Measurements from ENCODE around the gene ASF1B. TPM values are rescaled to one million over a fixed set of nuclear protein-coding genes. Genes with fewer than 3 reads are reported as not detected.
A peak's percentile ranks its signal among the peaks of the same experiment; 100 is the strongest.

The ASF1B gene
- total RNA-seq, 1 donor from 2014 or later: 3.6 TPM

DNA sequence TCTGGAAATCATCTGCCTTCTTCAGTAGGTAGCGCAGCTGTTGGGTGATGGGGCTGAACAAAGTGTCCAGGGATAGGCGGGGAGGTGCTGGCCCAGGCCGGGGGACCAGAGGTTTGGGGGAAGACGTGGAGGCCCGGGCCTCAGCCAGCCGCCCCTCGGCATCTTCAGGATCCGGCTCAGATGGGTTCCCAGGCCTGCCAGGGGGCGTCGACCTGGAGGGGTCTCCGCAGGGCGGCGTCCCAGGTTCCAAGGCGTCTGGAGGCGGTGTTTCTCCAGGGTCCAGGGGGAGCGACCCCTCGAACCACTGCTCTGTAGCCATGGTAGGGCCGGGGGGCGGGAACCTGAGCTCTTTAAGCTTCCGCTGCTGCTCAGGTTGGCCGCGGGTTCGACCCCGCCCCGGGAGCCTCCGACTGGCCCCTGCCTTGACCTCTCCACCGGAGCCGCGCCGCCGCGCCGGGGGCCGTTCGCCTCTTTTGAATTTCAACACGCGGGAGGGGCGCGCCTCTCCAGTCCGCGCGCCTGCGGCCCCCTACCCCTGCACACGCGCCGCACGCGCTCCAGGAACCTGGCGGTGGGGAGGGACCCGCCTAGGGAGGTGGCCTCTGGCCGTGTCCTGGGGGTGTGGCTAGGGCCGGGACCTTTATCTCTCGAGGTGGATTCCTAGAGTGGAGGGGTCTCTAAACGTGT, 50.9 kb downstream of the ASF1B start, which contains the start of gene C19orf67:
C19orf67 (minus strand) TSS at position 475 of the 687 bp plus-strand sequence; CDS start at position 319, 156 bp downstream.
- no peak for DNase-seq

DNA sequence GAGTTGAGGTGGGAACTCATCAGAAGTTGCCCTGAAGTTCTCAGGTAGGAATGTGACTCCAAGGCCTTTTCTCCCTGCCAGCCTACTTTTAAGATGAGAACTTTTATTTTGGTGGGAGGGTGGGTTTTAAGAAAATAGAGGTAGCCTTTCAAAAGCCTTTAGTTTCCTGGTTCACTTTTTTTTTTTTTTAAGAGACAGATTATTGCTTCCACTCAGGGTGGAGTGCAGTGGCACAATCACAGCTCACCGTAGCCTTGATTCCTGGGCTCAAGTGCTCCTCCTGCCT, 53.8 kb downstream of the ASF1B start:
- DNase-seq: no peak

DNA sequence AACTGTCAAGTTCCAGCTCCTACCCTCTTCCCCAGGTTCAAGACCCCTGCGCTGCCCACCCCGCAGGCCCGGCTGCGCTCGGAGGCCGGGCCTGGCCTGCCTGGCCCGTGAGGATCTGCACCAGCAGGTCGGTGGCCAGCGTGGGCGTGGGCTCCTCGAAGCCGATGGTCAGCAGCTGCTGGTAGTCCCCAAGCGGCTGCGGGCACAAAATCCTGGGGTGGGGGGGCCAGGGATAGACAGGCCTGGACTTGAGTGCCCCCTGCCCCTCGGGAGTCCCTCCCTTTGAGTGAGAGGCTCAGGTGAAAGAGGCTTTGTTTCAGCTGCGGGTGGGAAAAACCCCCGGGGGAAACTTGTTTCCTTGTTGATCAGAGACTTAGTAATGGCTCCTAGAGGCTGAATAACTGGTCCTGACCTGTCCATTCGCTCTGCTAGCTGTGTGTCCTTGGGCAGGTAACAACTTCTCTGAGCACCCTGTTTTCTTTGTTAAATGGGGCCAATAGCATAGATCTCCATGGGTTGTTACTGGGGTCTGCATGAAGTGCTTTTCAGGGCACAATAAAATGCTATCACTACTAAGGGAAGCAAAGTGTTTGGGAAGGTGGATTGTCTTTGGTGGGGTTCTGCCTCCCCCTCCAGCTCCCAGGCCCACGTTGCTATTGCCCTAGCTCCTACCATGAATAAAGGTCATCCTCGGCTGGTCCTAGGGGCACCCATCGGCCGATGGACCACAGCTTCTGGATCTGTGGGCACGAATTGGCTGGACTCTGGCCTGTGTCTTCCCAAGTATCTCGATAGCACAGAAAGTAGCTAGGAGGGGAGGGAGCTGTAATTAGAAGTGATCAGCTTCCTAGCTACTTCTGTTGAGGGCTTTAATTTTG, 54.4 kb downstream of the ASF1B start:
- no peak for DNase-seq

DNA sequence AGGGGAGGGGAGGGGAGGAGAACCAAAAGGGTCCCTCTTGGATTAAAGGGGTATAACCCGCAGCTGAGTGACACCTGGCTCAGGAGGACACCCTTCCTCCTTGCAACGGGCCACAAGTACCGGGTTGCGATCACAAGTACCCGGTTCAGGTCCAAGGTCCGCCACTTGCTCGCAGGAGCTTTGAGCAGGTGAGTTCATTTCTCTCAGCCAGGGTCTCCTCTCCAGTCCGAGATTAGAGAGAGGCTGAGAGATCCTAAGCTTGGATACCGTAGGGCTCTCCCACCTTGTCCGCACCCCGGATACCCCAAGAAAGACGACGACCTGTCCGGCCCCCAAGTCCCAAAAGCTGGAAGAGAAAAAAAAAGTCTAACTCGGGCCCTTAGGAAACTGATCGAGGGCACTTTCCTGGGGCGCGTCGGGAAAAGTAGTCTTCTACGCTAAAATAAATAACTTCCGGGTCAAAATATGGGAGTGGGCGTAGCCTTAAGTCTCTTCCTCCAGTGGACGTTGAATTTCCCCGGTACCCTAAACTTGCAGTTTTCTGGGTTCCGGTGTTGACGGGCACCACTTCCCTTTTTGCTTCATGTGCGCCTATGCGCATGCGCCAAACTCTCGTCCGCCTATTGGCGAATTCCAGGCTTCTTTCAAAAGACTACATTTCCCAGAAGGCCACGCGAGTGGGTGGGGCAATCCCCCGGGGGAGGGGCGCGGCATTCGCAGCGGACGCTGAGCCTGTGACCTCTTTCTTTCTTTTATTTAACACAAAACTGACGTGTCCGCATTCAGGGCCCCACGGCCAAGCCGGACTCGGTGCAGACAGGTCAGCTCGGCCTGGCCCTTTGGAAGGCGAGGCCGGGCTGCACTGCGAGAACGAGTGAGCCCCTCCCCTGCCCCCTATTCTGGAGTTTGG, 55.2 kb downstream of the ASF1B start:
- peak; percentile 100 for DNase-seq

DNA sequence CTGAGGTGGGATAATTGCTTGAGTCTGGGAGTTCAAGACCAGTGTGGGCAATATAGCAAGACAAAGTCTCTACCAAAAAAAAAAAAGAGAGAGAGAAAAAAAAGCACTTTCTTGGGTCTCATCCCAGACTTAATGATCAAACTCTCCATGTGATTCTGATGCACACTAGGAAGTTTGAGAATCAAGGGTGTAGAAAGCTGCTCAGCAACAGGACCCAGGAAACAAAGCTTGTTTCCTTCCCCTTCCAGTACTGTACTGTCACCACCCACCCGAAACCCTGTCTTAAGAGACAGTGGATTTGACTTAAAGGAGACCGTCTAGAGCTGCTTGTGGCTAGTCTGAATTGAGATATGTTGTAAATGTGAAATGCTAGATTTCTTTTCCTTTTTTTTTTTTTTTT, 58.0 kb downstream of the ASF1B start:
- no peak for DNase-seq

DNA sequence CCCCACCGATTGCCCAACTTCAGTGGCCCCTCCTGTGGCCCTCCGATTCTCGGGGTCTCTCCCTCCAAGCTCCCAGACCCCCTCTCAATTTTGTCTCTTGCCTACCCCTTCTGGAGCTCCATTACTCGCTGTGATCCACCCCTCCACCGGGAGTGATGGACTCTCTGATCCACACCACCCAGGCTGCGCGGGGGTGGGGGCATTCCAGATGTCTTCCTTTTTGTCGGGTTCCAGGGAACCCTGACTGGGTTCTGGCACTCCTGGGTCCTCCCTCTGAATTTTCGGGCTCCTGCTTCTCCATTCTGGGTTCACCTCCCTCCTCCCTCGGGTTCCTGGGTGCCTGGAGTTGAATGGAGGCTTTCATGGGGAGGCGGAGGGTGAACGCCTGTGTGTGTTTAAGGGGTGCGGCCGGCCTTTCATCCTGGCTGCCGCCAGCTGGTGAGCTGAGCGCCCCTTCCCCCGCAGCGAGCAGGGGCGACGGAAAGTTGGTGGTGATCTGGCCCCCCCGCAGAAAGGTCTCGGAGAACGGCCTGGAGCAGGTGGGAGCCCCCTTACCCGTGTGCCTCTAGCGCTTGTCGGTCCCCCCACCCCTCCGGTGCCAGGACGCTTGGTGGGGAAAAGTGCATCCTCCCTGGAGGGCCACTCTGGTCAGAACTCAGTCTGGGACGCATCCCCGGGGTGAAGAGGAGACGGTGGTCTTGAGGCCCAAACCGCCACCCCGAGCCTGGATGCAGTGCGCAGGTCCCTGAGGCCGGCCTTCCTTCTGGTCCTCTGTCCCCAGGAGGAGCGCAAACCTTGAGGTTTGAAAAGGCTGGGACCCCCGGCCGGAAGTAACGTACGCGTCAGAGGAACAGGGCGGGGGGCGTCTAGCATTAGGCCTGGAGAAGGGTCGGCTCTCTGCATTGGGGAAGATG, 62.2 kb downstream of the ASF1B start:
- DNase-seq: no peak

DNA sequence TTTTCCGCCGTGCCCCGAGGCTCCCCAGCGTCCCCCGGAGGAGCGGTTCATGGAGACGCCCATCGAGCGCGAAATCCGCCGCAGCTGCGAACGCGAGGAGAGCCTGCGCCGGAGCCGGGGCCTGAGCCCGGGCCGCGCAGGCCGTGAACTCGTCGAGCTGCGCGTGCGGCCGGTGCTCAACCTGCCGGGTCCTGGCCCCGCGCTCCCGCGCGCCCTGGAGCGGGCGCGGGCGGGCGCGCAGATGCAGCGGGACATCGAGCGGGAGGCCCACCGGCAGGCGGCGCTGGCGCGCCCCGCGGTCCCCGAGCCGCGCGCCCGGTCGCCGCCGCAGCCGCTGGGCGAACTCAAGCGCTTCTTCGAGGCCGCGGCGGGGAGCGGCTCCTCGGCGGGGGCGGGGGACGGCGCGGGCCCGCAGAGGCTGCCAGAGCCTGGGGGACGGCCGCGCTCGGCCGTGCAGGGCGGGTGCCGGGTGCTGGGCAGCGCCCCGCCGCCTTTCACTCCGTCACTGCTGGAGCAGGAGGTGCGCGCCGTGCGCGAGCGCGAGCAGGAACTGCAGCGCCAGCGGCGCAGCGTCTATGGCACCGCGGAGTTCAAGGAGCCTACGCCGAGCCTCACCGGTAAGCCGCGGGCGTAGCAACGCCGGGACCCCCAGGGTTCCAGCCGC, 63.0 kb downstream of the ASF1B start:
- peak; percentile 63 for DNase-seq

DNA sequence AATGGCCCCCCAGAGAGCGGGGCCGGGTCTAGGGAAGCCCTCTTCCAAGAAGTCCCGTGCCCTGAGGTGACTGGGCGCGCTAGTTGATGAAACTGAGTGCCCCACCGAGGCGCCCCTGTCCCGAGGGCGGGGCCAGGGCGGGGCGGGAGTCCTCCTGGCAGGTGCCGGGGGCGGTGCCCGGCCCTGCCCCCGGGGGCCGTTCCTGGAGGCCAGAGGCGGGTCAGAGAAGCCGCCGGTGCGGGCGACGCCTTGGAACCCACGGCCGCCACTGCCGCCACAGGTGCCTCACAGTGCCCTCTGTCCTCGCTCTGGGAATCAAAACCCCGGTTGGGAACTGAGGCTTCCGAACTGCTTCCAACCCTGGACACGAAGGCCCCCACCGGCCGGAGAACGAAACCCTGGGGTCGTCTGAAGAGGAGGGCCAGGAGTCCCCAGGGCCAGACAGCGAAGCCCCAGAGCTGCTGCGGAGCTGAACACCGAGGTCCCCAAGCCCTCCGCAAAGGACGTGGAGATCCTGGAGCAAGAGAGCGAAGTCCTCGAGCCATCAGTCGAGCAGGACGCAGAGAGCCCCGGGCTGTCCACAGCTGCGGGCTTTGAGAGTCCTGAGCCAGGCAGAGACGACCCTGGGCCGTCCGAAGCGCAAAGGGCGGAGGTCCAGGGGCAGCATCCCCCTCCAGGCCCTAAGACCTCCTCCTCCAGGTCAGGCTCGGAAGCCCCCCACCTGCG, 63.7 kb downstream of the ASF1B start, which contains the start of gene MISP3:
MISP3 (plus strand) TSS at position 252 of the 726 bp plus-strand sequence. CDS start 524 bp downstream, outside the sequence.
- DNase-seq: no peak

DNA sequence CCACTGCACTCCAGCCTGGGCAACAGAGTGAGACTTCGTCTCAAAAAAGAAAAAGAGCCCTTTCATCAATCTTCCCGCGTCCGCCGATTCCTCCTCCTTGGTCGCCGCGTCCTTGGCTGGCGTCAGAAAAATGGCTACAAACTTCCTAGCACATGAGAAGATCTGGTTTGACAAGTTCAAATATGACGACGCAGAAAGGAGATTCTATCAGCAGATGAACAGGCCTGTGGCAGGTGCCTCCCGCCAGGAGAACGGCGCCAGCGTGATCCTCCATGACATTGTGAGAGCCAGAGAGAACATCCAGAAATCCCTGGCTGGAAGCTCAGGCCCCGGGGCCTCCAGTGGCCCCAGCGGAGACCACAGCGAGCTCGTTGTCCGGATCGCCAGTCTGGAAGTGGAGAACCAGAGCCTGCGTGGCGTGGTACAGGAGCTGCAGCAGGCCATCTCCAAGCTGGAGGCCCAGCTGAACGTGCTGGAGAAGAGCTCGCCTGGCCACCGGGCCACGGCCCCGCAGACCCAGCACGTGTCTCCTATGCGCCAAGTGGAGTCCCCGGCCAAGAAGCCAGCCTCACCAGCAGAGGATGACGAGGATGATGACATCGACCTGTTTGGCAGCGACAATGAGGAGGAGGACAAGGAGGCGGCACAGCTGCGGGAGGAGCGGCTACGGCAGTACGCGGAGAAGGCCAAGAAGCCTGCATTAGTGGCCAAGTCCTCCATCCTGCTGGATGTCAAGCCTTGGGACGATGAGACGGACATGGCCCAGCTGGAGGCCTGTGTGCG, 65.9 kb downstream of the ASF1B start:
- DNase-seq: no peak

Other genes starting within 250 kb of the ASF1B start
- 2.6 TPM for gene BRME1, start 230.5 kb downstream of the ASF1B start, total RNA-seq
- 7.4 TPM for gene CC2D1A, start 230.4 kb downstream of the ASF1B start, total RNA-seq
- gene PODNL1, start 198.2 kb downstream of the ASF1B start, total RNA-seq: 0.20 TPM
- gene DCAF15, start 184.1 kb downstream of the ASF1B start, total RNA-seq: 13.5 TPM
- 3.9 TPM for gene RFX1, start 130.3 kb downstream of the ASF1B start, total RNA-seq
- gene RLN3, start 108.4 kb downstream of the ASF1B start, total RNA-seq: not detected
- 4.7 TPM for gene IL27RA, start 104.8 kb downstream of the ASF1B start, total RNA-seq
- 0.10 TPM for gene PALM3, start 74.5 kb downstream of the ASF1B start, total RNA-seq
- gene MISP3, start 63.8 kb downstream of the ASF1B start, total RNA-seq: 0.89 TPM
- gene C19orf67, start 50.8 kb downstream of the ASF1B start, total RNA-seq: not detected
- gene SAMD1, start 45.8 kb downstream of the ASF1B start, total RNA-seq: 18.1 TPM
- 35.0 TPM for gene PRKACA, start 18.8 kb downstream of the ASF1B start, total RNA-seq
- 22.6 TPM for gene ADGRL1, start 69.6 kb upstream of the ASF1B start, total RNA-seq
- gene ADGRE5, start 244.9 kb upstream of the ASF1B start, total RNA-seq: 17.8 TPM